Neural progenitor cell (in vitro differentiated cells): ENCODE results near the gene CST3.

Source experiments
- CTCF ChIP-seq: fragments of 200-600 bp; sonication (generic); IDR thresholded peaks from 2 replicates; pipeline ENCODE4 v1.5.1; 2017; ENCODE audit warnings: antibody characterized with exemption, mild to moderate bottlenecking
- EZH2 ChIP-seq: fragments of 200-600 bp; sonication (generic); IDR thresholded peaks from 2 replicates; pipeline ENCODE4 v1.6.1; 2017; ENCODE audit warnings: antibody characterized with exemption, mild to moderate bottlenecking, moderate library complexity

GRCh38 chr20:23626040-23626620 lies 11.6 kb downstream of the CST3 start:
- no peak for TF ChIP-seq CTCF
- TF ChIP-seq EZH2, result no peak
